ENCODE data around the gene TMEM200A.

The TMEM200A gene

GRCh38 chr6:130466748-130467061 lies 100.9 kb downstream of the TMEM200A start:
- ATAC-seq (ENCODE audit: low read depth) (no peak), DNase-seq (ENCODE audit: low spot score) (no peak)
- H3K27ac ChIP-seq (ENCODE audit: poor library complexity, severe bottlenecking), result no peak overlapping the region
- no peaks in the 10 kb centered on the region for H3K9me3 ChIP-seq (ENCODE audit: severe bottlenecking)
- H3K4me3 ChIP-seq (ENCODE audit: severe bottlenecking), result no peak overlapping the region
- TF ChIP-seq CTCF (IDR thresholded peaks at IDR 0.05; ENCODE audit: poor library complexity, severe bottlenecking), result no peak
- no peaks in the 10 kb centered on the region for H3K4me1 ChIP-seq (ENCODE audit: insufficient read depth, poor library complexity, severe bottlenecking)
- H3K36me3 ChIP-seq (ENCODE audit: low read depth), result no peaks in the 10 kb centered on the region
- no peaks in the 10 kb centered on the region for H3K27me3 ChIP-seq (ENCODE audit: insufficient read depth, poor library complexity, severe bottlenecking)

GRCh38 chr6:130467146-130468050 lies 101.6 kb downstream of the TMEM200A start:
- Histone ChIP-seq H3K9me3 (ENCODE audit: severe bottlenecking) (no peaks in the 10 kb centered on the region), H3K27ac (ENCODE audit: poor library complexity, severe bottlenecking) (no peak overlapping the region), H3K4me3 (ENCODE audit: severe bottlenecking) (no peak overlapping the region), H3K4me1 (ENCODE audit: insufficient read depth, poor library complexity, severe bottlenecking) (no peaks in the 10 kb centered on the region), H3K36me3 (ENCODE audit: low read depth) (no peaks in the 10 kb centered on the region), H3K27me3 (ENCODE audit: insufficient read depth, poor library complexity, severe bottlenecking) (no peaks in the 10 kb centered on the region)
- ATAC-seq (ENCODE audit: low read depth), result no peak
- no peak for DNase-seq (ENCODE audit: low spot score)
- no peak for TF ChIP-seq CTCF (IDR thresholded peaks at IDR 0.05; ENCODE audit: poor library complexity, severe bottlenecking)

GRCh38 chr6:130470766-130471165 lies 104.9 kb downstream of the TMEM200A start:
- no peaks in the 10 kb centered on the region for H3K9me3 ChIP-seq (ENCODE audit: severe bottlenecking)
- no peak overlapping the region for H3K4me3 ChIP-seq (ENCODE audit: severe bottlenecking)
- ATAC-seq (ENCODE audit: low read depth), result no peak
- TF ChIP-seq CTCF (IDR thresholded peaks at IDR 0.05; ENCODE audit: poor library complexity, severe bottlenecking), result no peak
- H3K27ac ChIP-seq (ENCODE audit: poor library complexity, severe bottlenecking), result no peak overlapping the region
- no peaks in the 10 kb centered on the region for H3K27me3 ChIP-seq (ENCODE audit: insufficient read depth, poor library complexity, severe bottlenecking)
- H3K4me1 ChIP-seq (ENCODE audit: insufficient read depth, poor library complexity, severe bottlenecking), result no peaks in the 10 kb centered on the region
- no peak for DNase-seq (ENCODE audit: low spot score)
- H3K36me3 ChIP-seq (ENCODE audit: low read depth), result no peaks in the 10 kb centered on the region

GRCh38 chr6:130473886-130474285 lies 108.1 kb downstream of the TMEM200A start:
- peak; percentile 53; the same call in 1 of the 3 replicates for ATAC-seq (ENCODE audit: low read depth)
- H3K9me3 ChIP-seq (ENCODE audit: severe bottlenecking), result no peaks in the 10 kb centered on the region
- no peaks in the 10 kb centered on the region for H3K27me3 ChIP-seq (ENCODE audit: insufficient read depth, poor library complexity, severe bottlenecking)
- no peaks in the 10 kb centered on the region for H3K36me3 ChIP-seq (ENCODE audit: low read depth)
- no peak for TF ChIP-seq CTCF (IDR thresholded peaks at IDR 0.05; ENCODE audit: poor library complexity, severe bottlenecking)
- H3K4me1 ChIP-seq (ENCODE audit: insufficient read depth, poor library complexity, severe bottlenecking), result no peaks in the 10 kb centered on the region
- H3K27ac ChIP-seq (ENCODE audit: poor library complexity, severe bottlenecking), result no peak overlapping the region
- H3K4me3 ChIP-seq (ENCODE audit: severe bottlenecking), result no peak overlapping the region
- DNase-seq (ENCODE audit: low spot score), result no peak
